DND-41 (cell line): ENCODE data around the gene MGME1.

ENCODE experiments used
- ATAC-seq: fragments of 200-7000 bp; cut with Tn5 transposase; 3 replicates; pipeline ENCODE4 v1.9.1; 2021; ENCODE audit warnings: low read depth; ENCODE audit not compliant: insufficient read depth
- DNase-seq: peaks from one replicate; pipeline ENCODE4 v3.0.0-alpha.2; 2020
- H2AFZ ChIP-seq: 2 replicates; pipeline ENCODE4 v1.6.0; 2012; ENCODE audit warnings: low read depth, low read length
- H3K27ac ChIP-seq: 2 replicates; pipeline ENCODE4 v1.5.1; 2012; ENCODE audit warnings: low read length, inconsistent platforms
- H3K27me3 ChIP-seq: fragments of 200-600 bp; sonication (generic); 2 replicates; pipeline ENCODE4 v1.6.0; 2012; ENCODE audit warnings: low read length, mild to moderate bottlenecking, inconsistent platforms; ENCODE audit not compliant: insufficient read depth, poor library complexity
- H3K36me3 ChIP-seq: 2 replicates; pipeline ENCODE4 v1.5.1; 2012; ENCODE audit warnings: low read length, inconsistent platforms; ENCODE audit not compliant: insufficient read depth
- H3K4me1 ChIP-seq: 2 replicates; pipeline ENCODE4 v1.5.1; 2012; ENCODE audit warnings: mild to moderate bottlenecking, low read length; ENCODE audit not compliant: insufficient read depth
- H3K4me2 ChIP-seq: 2 replicates; pipeline ENCODE4 v1.6.0; 2012; ENCODE audit warnings: mild to moderate bottlenecking, moderate library complexity, low read length, inconsistent platforms; ENCODE audit not compliant: insufficient read depth
- H3K4me3 ChIP-seq, 2 experiments: fragments of 200-600 bp in 1 of 2; shearing (Covaris generic) in 1 of 2; 2 replicates each; pipeline ENCODE4 v1.5.1; 2012 to 2016; ENCODE audit warnings: inconsistent platforms in 2 of 2, low read length in 2 of 2, mild to moderate bottlenecking in 2 of 2, low read depth in 1 of 2, moderate library complexity in 1 of 2
- H3K79me2 ChIP-seq: 2 replicates; pipeline ENCODE4 v1.6.0; 2012; ENCODE audit warnings: low read length, inconsistent platforms; ENCODE audit not compliant: insufficient read depth
- H3K9ac ChIP-seq: 2 replicates; pipeline ENCODE4 v1.6.0; 2012; ENCODE audit warnings: low read depth, mild to moderate bottlenecking, inconsistent platforms, low read length, moderate library complexity
- H3K9me3 ChIP-seq: 2 replicates; pipeline ENCODE4 v1.5.1; 2012; ENCODE audit warnings: low read length, moderate library complexity, mild to moderate bottlenecking, inconsistent platforms; ENCODE audit not compliant: insufficient read depth, severe bottlenecking
- H4K20me1 ChIP-seq: 2 replicates; pipeline ENCODE4 v1.6.0; 2012; ENCODE audit warnings: low read length; ENCODE audit not compliant: insufficient read depth
- CTCF ChIP-seq: IDR thresholded peaks from 2 replicates; pipeline ENCODE4 v1.5.1; 2012; ENCODE audit warnings: borderline replicate concordance, low read length, moderate library complexity, mild to moderate bottlenecking; ENCODE audit not compliant: poor library complexity, severe bottlenecking; ENCODE audit errors: extremely low read depth
- EZH2 ChIP-seq: IDR thresholded peaks from 3 replicates; pipeline ENCODE4 v1.6.1; 2012; ENCODE audit warnings: borderline replicate concordance, low read depth, mild to moderate bottlenecking, moderate library complexity, low read length, inconsistent platforms; ENCODE audit not compliant: severe bottlenecking

The MGME1 gene

GRCh38 chr20:18006684-18007083 is 37.9 kb downstream of the MGME1 start:
- Histone ChIP-seq H3K4me1 (no peaks in the 10 kb centered on the region), H3K36me3 (no peaks in the 10 kb centered on the region), H3K4me3 (no peak overlapping the region), H3K27ac (no peak overlapping the region), H3K9ac (no peak overlapping the region), H3K27me3 (no peaks in the 10 kb centered on the region), H2AFZ (no peak overlapping the region), H3K4me2 (no peak overlapping the region), H4K20me1 (no peaks in the 10 kb centered on the region; the same call in 1 of the 2 replicates), H3K79me2 (no peaks in the 10 kb centered on the region), H3K9me3 (no peaks in the 10 kb centered on the region)
- ATAC-seq (no peak), DNase-seq (no peak)
- TF ChIP-seq CTCF (no peak), EZH2 (no peak)

GRCh38 chr20:18007534-18008292 is 38.9 kb downstream of the MGME1 start:
- no peak for DNase-seq
- H3K4me2 ChIP-seq, result no peak overlapping the region
- H3K9me3 ChIP-seq, result no peaks in the 10 kb centered on the region
- no peaks in the 10 kb centered on the region; the same call in 1 of the 2 replicates for H4K20me1 ChIP-seq
- H3K4me3 ChIP-seq, result no peak overlapping the region
- H3K36me3 ChIP-seq, result no peaks in the 10 kb centered on the region
- no peak overlapping the region for H2AFZ ChIP-seq
- no peak overlapping the region for H3K9ac ChIP-seq
- no peak overlapping the region for H3K27ac ChIP-seq
- TF ChIP-seq CTCF (no peak), EZH2 (no peak)
- H3K27me3 ChIP-seq, result no peaks in the 10 kb centered on the region
- H3K79me2 ChIP-seq, result no peaks in the 10 kb centered on the region
- ATAC-seq, result no peak
- no peaks in the 10 kb centered on the region for H3K4me1 ChIP-seq

DNA sequence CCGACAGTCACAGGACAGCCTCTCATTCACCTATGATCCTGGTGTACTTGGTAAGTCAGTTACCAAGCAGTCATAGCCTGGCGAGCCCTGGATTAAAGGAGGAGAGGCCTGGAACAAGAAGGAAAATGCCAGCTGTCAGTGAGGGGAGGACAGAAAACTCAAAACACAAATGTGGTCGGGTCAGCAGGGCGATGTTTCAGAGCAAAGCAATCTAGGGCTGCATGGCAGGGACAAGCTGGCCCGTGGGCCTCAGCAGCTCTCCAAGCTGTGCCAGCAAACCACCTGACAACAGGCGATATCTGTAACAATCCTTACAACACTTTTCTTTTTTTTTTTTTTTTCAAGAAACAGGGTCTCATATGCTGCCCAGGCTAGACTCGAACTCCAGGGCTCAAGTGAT is 40.3 kb downstream of the MGME1 start:
- H2AFZ ChIP-seq, result no peak overlapping the region
- no peaks in the 10 kb centered on the region for H3K79me2 ChIP-seq
- H3K4me3 ChIP-seq, result no peak overlapping the region
- H3K9me3 ChIP-seq, result no peaks in the 10 kb centered on the region
- no peaks in the 10 kb centered on the region for H3K27me3 ChIP-seq
- no peak for DNase-seq
- no peak for TF ChIP-seq CTCF
- no peak for TF ChIP-seq EZH2
- no peak overlapping the region for H3K9ac ChIP-seq
- H3K36me3 ChIP-seq, result no peaks in the 10 kb centered on the region
- no peaks in the 10 kb centered on the region for H3K4me1 ChIP-seq
- no peak overlapping the region for H3K27ac ChIP-seq
- H4K20me1 ChIP-seq, result no peaks in the 10 kb centered on the region; the same call in 1 of the 2 replicates
- ATAC-seq, result no peak
- H3K4me2 ChIP-seq, result no peak overlapping the region
